OCI-LY7 (cell line): ENCODE data around the gene TMEM243. TPM values are rescaled to one million over a fixed set of nuclear protein-coding genes. Genes with fewer than 3 reads are reported as not detected.
"Not testable (repeated sequence)": the region's sequence is repeated elsewhere in the genome, so short reads cannot be mapped to it uniquely, and the experiment has no call there.

Experiments
- BruUV-seq: library from RNA; stranded (reverse); fragments of 400-500 nt; replicated peaks from 2 replicates; lab custom pipeline; 2021; lab: Mats Ljungman, UMichigan
- CTCF ChIA-PET: fragments of 300-600 bp; sonication (Branson Sonifier 250); formaldehyde crosslinking; loops from one replicate; lab custom pipeline; 2022; ENCODE audit warnings: antibody characterized with exemption; ENCODE audit not compliant: unreplicated experiment; lab: Charles Lee
- POLR2A ChIA-PET: fragments of 300-600 bp; sonication (Branson Sonifier 250); formaldehyde crosslinking; loops from one replicate; lab custom pipeline; 2022; ENCODE audit warnings: antibody characterized with exemption; lab: Charles Lee
- DNase-seq: peaks from one replicate; pipeline ENCODE4 v3.0.0-alpha.2; 2015; ENCODE audit warnings: low spot score
- H2AFZ ChIP-seq: fragments of 200-600 bp; sonication (generic), shearing (Covaris generic); 2 replicates; pipeline ENCODE4 v1.6.1; 2014; ENCODE audit warnings: mild to moderate bottlenecking, antibody characterized with exemption, low read length, moderate library complexity
- H3K27ac ChIP-seq: fragments of 200-600 bp; sonication (generic); 2 replicates; pipeline ENCODE4 v1.5.1; 2014; ENCODE audit warnings: mixed run types, low read depth, mild to moderate bottlenecking, moderate library complexity, low read length, inconsistent platforms; ENCODE audit not compliant: poor library complexity, severe bottlenecking
- H3K36me3 ChIP-seq: fragments of 200-600 bp; sonication (generic); 2 replicates; pipeline ENCODE4 v1.6.1; 2014; ENCODE audit warnings: mild to moderate bottlenecking, antibody characterized with exemption, low read length, moderate library complexity, mixed read lengths; ENCODE audit not compliant: insufficient read depth
- H3K4me1 ChIP-seq: fragments of 200-600 bp; sonication (generic); 2 replicates; pipeline ENCODE4 v1.5.1; 2014; ENCODE audit warnings: mild to moderate bottlenecking, low read length; ENCODE audit not compliant: insufficient read depth, poor library complexity, severe bottlenecking
- H3K4me2 ChIP-seq: fragments of 200-600 bp; sonication (generic); 2 replicates; pipeline ENCODE4 v1.6.1; 2014; ENCODE audit warnings: mild to moderate bottlenecking, low read length
- H3K4me3 ChIP-seq: fragments of 200-600 bp; sonication (generic); 2 replicates; pipeline ENCODE4 v1.5.1; 2014; ENCODE audit warnings: mild to moderate bottlenecking, low read depth, low read length; ENCODE audit not compliant: poor library complexity, severe bottlenecking
- H3K79me2 ChIP-seq: fragments of 200-600 bp; sonication (generic); 2 replicates; pipeline ENCODE4 v1.6.1; 2016; ENCODE audit warnings: low read depth, mild to moderate bottlenecking, low read length, moderate library complexity, mixed read lengths; ENCODE audit not compliant: insufficient read depth
- H3K9me2 ChIP-seq: fragments of 200-600 bp; sonication (generic); 2 replicates; pipeline ENCODE4 v1.6.1; 2016; ENCODE audit warnings: mild to moderate bottlenecking, low read length, mixed read lengths; ENCODE audit not compliant: insufficient read depth
- H3K9me3 ChIP-seq: fragments of 200-600 bp; sonication (generic); 2 replicates; pipeline ENCODE4 v1.6.1; 2014; ENCODE audit warnings: mild to moderate bottlenecking, mixed run types, low read length, mixed read lengths
- H4K20me1 ChIP-seq: fragments of 200-600 bp; sonication (generic); 2 replicates; pipeline ENCODE4 v1.6.1; 2014; ENCODE audit warnings: mild to moderate bottlenecking, antibody characterized with exemption, low read length, moderate library complexity, mixed read lengths; ENCODE audit not compliant: insufficient read depth
- EZH2phosphoT487 ChIP-seq: fragments of 200-600 bp; sonication (generic); IDR thresholded peaks from 2 replicates; pipeline ENCODE4 v1.6.1; 2018; ENCODE audit warnings: low read depth, borderline replicate concordance, mild to moderate bottlenecking, mixed run types, antibody characterized with exemption, low read length, moderate library complexity, mixed read lengths
- intact Hi-C: fragments of 100-400 bp; cut with micrococcal nuclease; formaldehyde crosslinking; loops from one replicate; pipeline ENCODE4 v1.10.0; 2022; ENCODE audit not compliant: unreplicated experiment
- total RNA-seq, 2 experiments: library from RNA; depleted of rRNA in 1 of 2; stranded (reverse); fragments of >200 nt in 1 of 2; shearing (Covaris generic) in 1 of 2; gene quantifications; 2 replicates each; pipeline ENCODE4 v1.2.3, GENCODE V29; 2014 to 2022
- TF ChIP-seq, protein P1 (sequence below): fragments of 200-600 bp; sonication (generic); conservative IDR thresholded peaks from 2 replicates; pipeline ENCODE4 v1.5.1; 2014; ENCODE audit warnings: mild to moderate bottlenecking, antibody characterized with exemption, low read length, moderate library complexity, mixed read lengths

TMEM243 gene
- total RNA-seq, 2 experiments from 2014 or later = 88.7 to 126 TPM

DNA sequence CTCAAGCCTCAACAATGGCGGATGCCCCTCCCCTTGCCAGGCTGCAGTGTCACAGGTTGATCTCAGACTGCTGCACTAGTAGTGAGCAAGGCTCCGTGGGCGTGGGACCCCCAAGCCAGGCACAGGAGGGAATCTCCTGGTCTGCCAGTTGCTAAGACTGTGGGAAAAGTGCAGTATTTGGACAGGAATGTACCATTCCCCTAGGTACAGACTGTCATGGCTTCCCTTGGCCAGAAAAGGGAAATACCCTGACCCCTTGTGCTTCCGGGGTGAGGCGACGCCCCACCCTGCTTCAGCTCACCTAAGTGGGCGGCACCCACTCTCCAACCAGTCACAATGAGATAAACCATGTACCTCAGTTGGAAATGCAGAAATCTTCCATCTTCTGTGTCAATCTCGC is 44.0 kb upstream of the TMEM243 start:
- no peaks in the 10 kb centered on the region for H4K20me1 ChIP-seq
- H3K4me2 ChIP-seq = no peak overlapping the region
- ChIA-PET CTCF (no interaction called here), POLR2A (interaction anchor here (0.6 kb wide), 1 partner anchor 362 kb away, joined by 3 read pairs; no protein-coding TSS in a partner anchor)
- BruUV-seq = no TSS peak
- H3K4me1 ChIP-seq = peaks cover 8% of the 10 kb centered on the region
- no peaks in the 10 kb centered on the region for H3K36me3 ChIP-seq
- H3K79me2 ChIP-seq = no peaks in the 10 kb centered on the region
- no peak for DNase-seq
- intact Hi-C loops = no loop called here
- no peaks in the 10 kb centered on the region for H3K9me2 ChIP-seq
- TF ChIP-seq, protein P1, sequence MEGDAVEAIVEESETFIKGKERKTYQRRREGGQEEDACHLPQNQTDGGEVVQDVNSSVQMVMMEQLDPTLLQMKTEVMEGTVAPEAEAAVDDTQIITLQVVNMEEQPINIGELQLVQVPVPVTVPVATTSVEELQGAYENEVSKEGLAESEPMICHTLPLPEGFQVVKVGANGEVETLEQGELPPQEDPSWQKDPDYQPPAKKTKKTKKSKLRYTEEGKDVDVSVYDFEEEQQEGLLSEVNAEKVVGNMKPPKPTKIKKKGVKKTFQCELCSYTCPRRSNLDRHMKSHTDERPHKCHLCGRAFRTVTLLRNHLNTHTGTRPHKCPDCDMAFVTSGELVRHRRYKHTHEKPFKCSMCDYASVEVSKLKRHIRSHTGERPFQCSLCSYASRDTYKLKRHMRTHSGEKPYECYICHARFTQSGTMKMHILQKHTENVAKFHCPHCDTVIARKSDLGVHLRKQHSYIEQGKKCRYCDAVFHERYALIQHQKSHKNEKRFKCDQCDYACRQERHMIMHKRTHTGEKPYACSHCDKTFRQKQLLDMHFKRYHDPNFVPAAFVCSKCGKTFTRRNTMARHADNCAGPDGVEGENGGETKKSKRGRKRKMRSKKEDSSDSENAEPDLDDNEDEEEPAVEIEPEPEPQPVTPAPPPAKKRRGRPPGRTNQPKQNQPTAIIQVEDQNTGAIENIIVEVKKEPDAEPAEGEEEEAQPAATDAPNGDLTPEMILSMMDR = no peak
- no peak for TF ChIP-seq EZH2phosphoT487
- H3K4me3 ChIP-seq = no peak overlapping the region
- no peak overlapping the region for H3K27ac ChIP-seq
- H3K9me3 ChIP-seq = no peaks in the 10 kb centered on the region
- H2AFZ ChIP-seq = no peak overlapping the region

DNA sequence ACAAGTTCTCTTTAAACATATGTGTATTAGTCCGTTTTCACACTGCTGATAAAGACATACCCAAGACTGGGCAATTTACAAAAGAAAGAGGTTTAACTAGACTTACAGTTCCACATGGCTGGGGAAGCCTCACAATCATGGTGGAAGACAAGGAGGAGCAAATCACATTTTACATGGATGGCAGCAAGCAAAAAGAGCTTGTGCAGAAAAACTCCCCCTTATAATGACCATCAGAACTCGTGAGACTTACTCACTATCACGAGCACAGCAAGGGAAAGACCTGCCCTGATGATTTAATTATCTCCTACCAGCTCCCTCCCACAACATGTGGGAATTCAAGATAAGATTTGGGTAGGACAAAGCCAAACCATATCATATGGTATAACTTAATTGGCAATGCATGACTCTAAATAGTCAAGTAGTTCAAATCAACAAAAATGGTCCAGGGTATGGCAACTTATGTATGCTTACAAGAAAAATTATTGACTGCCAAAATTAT is 34.1 kb upstream of the TMEM243 start:
- no peaks in the 10 kb centered on the region for H3K9me2 ChIP-seq
- no peak overlapping the region for H3K4me2 ChIP-seq
- ChIA-PET CTCF (no interaction called here), POLR2A (no interaction called here)
- H3K79me2 ChIP-seq = no peaks in the 10 kb centered on the region
- H2AFZ ChIP-seq = no peak overlapping the region
- no peak overlapping the region for H3K27ac ChIP-seq
- H4K20me1 ChIP-seq = no peaks in the 10 kb centered on the region
- no peak overlapping the region for H3K4me3 ChIP-seq
- no peaks in the 10 kb centered on the region for H3K36me3 ChIP-seq
- no peak for DNase-seq
- no peaks in the 10 kb centered on the region for H3K9me3 ChIP-seq
- intact Hi-C loops = no loop called here
- TF ChIP-seq, protein P1 = no peak
- no peak for TF ChIP-seq EZH2phosphoT487
- H3K4me1 ChIP-seq = no peaks in the 10 kb centered on the region
- BruUV-seq = no TSS peak

DNA sequence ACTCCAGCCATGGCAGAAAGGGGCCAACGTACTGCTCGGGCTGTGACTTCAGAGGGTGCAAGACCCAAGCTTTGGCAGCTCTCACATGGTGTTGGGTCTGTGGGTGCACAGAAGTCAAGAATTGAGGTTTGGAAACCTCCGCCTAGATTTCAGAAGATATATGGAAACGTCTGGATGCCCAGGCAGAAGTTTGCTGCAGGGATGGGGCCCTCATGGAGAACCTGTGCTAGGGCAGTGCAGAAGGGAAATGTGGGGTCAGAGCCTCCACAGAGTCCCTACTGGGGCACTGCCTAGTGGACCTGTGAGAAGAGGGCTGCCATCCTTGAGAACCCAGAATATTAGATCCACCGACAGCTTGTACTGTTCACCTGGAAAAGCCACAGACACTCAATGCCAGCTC is 26.1 kb upstream of the TMEM243 start:
- DNase-seq, H3K27ac ChIP-seq, H3K79me2 ChIP-seq, H3K4me3 ChIP-seq, H2AFZ ChIP-seq, H4K20me1 ChIP-seq, CTCF ChIA-PET, POLR2A ChIA-PET, BruUV-seq, H3K36me3 ChIP-seq, intact Hi-C loops, H3K4me1 ChIP-seq, H3K9me2 ChIP-seq, H3K9me3 ChIP-seq, H3K4me2 ChIP-seq: not testable (repeated sequence)

DNA sequence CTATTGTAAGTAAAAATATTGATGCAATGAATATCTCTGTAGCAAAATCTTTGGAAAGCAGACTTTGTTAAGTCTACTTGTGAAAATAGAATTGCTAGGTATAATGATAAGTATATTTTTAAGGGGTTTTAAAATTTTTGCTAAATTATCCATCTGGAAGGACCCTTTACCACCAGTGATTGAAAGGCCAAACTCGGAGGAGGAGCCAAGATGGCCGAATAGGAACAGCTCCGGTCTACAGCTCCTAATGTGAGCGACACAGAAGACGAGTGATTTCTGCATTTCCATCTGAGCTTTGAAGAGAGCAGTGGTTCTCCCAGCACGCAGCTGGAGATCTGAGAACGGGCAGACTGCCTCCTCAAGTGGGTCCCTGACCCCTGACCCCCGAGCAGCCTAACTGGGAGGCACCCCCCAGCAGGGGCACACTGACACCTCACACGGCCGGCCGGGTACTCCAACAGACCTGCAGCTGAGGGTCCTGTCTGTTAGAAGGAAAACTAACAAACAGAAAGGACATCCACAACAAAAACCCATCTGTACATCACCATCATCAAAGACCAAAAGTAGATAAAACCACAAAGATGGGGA is 19.0 kb upstream of the TMEM243 start:
- DNase-seq, H3K36me3 ChIP-seq, H3K9me3 ChIP-seq, H2AFZ ChIP-seq, H3K4me3 ChIP-seq, H3K4me1 ChIP-seq, BruUV-seq, POLR2A ChIA-PET, H3K9me2 ChIP-seq, H4K20me1 ChIP-seq, H3K79me2 ChIP-seq, H3K4me2 ChIP-seq, H3K27ac ChIP-seq, CTCF ChIA-PET: not testable (repeated sequence)
- intact Hi-C loops = loop anchor here (5.0 kb wide), 2 partner anchors 86 to 326 kb away; partner anchors contain the start of gene DMTF1
